Nephron progenitor cell (in vitro differentiated cells): ENCODE measurements around the gene MYORG.

Experiments used
- DNase-seq: peaks from one replicate; pipeline ENCODE4 v3.0.0; 2021
- H3K27ac Mint-ChIP-seq: 2 replicates; pipeline ENCODE4 v1.8.0; 2021; ENCODE audit warnings: mild to moderate bottlenecking, moderate library complexity, mixed read lengths
- H3K27me3 Mint-ChIP-seq: 2 replicates; pipeline ENCODE4 v1.8.0; 2021; ENCODE audit warnings: mild to moderate bottlenecking, low read depth, mixed read lengths; ENCODE audit not compliant: poor library complexity
- H3K36me3 Mint-ChIP-seq: 2 replicates; pipeline ENCODE4 v1.8.0; 2021; ENCODE audit warnings: low read depth, mixed read lengths
- H3K4me1 Mint-ChIP-seq: 2 replicates; pipeline ENCODE4 v1.8.0; 2021; ENCODE audit warnings: mixed read lengths
- H3K4me3 Mint-ChIP-seq: 2 replicates; pipeline ENCODE4 v1.8.0; 2021; ENCODE audit warnings: mild to moderate bottlenecking, moderate library complexity, mixed read lengths
- H3K9me3 Mint-ChIP-seq: 2 replicates; pipeline ENCODE4 v1.8.0; 2021; ENCODE audit warnings: mild to moderate bottlenecking, moderate library complexity, mixed read lengths
- TF ChIP-seq, protein P1 (sequence below): fragments of 200-600 bp; sonication (generic); IDR thresholded peaks from 2 replicates; pipeline ENCODE4 v1.5.0; 2021; ENCODE audit warnings: antibody characterized with exemption

MYORG gene

DNA sequence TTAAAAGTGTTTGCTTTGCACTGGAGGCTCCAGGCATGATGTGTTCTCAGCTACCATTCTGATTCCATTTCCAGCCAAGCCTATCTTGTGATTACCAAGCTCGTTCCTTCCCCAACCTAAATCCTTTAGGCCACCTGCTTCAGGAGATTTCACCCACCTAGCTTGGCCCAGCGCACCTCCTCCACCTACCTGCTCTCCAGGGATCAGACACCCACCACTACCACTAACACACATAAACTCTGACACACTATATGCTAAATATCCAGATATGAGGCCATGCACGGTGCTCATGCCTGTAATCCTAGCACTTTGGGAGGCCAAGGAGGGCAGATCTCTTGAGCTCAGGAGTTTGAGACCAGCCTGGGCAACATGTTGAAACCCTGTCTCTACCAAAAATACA is 2.4 kb downstream of the MYORG start:
- H3K36me3 Mint-ChIP-seq: peaks cover 34% of the 10 kb centered on the region
- H3K9me3 Mint-ChIP-seq: peaks cover 20% of the 10 kb centered on the region
- TF ChIP-seq, protein P1, sequence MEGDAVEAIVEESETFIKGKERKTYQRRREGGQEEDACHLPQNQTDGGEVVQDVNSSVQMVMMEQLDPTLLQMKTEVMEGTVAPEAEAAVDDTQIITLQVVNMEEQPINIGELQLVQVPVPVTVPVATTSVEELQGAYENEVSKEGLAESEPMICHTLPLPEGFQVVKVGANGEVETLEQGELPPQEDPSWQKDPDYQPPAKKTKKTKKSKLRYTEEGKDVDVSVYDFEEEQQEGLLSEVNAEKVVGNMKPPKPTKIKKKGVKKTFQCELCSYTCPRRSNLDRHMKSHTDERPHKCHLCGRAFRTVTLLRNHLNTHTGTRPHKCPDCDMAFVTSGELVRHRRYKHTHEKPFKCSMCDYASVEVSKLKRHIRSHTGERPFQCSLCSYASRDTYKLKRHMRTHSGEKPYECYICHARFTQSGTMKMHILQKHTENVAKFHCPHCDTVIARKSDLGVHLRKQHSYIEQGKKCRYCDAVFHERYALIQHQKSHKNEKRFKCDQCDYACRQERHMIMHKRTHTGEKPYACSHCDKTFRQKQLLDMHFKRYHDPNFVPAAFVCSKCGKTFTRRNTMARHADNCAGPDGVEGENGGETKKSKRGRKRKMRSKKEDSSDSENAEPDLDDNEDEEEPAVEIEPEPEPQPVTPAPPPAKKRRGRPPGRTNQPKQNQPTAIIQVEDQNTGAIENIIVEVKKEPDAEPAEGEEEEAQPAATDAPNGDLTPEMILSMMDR: no peak
- H3K27me3 Mint-ChIP-seq: peaks cover 43% of the 10 kb centered on the region
- H3K4me1 Mint-ChIP-seq: peaks cover 35% of the 10 kb centered on the region
- H3K4me3 Mint-ChIP-seq: no peak overlapping the region
- no peak overlapping the region for H3K27ac Mint-ChIP-seq
- no peak for DNase-seq

DNA sequence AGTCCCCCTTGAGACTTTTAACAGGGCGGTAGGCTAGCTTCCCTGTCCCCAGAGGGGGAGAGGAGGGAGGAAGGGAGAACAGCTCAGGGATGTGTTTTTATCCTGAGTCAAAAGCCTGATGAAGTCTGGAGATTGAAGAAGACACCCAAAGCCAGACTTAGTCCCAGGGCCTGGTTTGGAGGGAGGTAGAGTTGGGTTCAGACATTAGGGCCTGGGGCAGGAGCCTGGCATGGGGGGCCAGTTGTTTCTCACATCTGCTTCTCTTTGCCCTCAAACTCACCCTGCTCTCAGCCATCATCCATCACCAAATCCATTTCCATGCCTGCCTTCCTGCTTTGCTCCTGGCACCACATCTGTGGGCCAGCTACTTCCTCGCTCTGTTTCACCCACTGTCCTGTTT is 2.9 kb downstream of the MYORG start:
- peaks cover 37% of the 10 kb centered on the region for H3K36me3 Mint-ChIP-seq
- H3K27ac Mint-ChIP-seq: no peak overlapping the region
- TF ChIP-seq, protein P1: no peak
- H3K4me3 Mint-ChIP-seq: no peak overlapping the region
- H3K9me3 Mint-ChIP-seq: peaks cover 26% of the 10 kb centered on the region
- peaks cover 32% of the 10 kb centered on the region for H3K4me1 Mint-ChIP-seq
- DNase-seq: no peak
- peaks cover 38% of the 10 kb centered on the region for H3K27me3 Mint-ChIP-seq

DNA sequence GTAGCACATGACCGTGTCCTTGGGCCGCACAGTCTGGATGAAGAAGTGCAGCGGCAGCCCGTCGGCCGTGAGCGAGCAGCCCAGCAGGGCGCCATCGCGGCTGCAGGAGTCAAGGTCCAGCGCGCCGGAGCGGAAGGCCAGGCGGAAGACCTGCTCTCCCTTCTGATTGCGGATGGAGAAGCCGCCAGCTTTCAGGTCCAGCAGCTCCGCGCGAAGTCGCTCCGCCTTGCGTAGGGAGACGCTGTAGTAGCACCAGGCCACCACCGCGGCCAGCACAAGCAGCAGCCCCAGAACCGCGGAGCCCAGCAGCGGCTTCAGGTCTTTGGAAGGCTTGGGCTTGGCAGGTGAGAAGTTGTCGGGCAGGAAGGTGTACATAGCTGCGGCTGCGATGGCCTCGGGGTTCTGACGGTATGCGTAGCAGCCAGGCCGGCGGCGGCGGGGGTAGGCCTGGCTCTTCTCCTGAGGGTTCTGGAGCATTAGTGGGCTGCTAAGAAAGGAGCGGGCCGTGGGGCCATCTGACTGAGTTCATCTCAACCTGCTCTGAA is 4.2 kb downstream of the MYORG start:
- H3K4me3 Mint-ChIP-seq: no peak overlapping the region
- H3K36me3 Mint-ChIP-seq: peaks cover 44% of the 10 kb centered on the region
- no peak for DNase-seq
- TF ChIP-seq, protein P1: no peak
- H3K27me3 Mint-ChIP-seq: peaks cover 25% of the 10 kb centered on the region
- peaks cover 37% of the 10 kb centered on the region for H3K9me3 Mint-ChIP-seq
- H3K27ac Mint-ChIP-seq: no peak overlapping the region
- peaks cover 32% of the 10 kb centered on the region for H3K4me1 Mint-ChIP-seq

DNA sequence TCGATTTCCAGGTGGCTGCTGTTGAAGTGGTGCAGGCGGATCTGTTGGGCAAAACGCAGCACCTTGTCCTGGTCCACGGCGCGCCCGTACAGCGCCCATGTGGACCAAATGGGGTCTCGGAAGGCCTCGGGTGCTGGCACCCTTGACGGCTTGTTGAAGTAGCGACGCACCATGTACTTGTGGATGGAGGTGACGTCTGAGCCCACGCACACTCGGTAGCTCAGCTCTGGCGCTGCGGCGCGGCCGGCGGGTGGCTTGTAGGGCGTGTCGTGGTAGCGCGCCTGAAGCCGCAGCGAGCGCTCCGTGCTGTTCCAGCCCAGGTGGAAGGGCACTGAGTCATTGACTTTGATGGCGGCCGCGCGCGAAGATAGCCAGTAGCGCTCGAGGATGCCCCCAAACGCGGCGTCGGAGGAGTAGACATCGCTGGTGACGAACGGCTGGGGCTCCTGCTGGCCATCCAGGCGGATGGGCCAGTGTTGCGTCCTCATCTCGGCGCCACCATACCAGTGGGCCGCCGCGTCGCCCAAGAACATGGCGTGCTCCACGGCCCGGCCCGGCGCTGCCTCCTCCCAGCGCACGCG is 4.7 kb downstream of the MYORG start:
- Mint-ChIP-seq H3K36me3 (peaks cover 50% of the 10 kb centered on the region), H3K27me3 (peaks cover 20% of the 10 kb centered on the region), H3K4me1 (peaks cover 32% of the 10 kb centered on the region), H3K4me3 (no peak overlapping the region), H3K9me3 (peaks cover 42% of the 10 kb centered on the region), H3K27ac (no peak overlapping the region)
- no peak for DNase-seq
- TF ChIP-seq, protein P1: no peak

DNA sequence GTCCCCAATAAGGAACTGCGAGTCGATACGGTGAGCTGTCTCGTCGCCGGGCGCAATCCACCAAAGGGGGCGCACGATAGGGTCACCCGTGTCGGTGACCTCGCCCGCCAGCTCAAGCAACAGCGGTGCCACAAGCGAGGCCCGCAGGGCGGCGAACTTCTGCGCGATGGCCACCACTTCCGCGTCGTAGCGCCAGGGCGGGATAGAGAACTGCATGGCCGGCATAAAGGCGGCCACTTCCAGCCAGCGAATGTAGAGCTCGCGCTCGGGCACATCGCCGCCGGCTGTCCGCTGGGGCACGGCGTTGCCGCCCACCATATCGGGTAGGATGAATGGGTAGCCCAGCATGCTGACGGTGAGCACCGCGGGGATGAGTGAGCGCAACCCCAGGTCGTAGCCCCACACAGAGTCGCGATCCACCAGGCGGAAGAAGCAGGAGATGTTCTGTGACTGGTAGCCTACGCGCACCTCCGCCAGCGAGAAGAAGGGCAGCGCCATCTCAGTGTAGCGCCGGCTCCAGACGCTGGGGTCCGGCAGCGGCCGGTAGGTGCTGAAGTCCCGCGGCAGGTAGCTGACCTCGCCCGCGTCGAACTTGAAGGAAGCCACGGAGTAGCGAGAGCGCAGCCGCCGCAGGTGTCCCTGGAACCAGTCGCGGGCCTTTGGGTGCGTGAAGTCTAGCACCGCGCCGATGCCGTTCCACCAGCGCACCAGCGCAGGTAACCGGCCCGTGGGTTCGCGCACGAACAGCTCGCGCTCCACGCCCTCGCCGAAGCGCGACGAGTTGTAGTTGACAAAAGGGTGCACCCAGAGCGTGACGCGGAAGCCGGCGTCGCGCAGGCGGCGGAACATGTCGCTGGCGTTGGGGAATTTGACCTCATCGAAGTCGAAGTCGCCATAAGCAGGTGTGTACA is 5.5 kb downstream of the MYORG start:
- H3K9me3 Mint-ChIP-seq: peaks cover 47% of the 10 kb centered on the region
- TF ChIP-seq, protein P1: no peak
- H3K27ac Mint-ChIP-seq: no peak overlapping the region
- H3K4me3 Mint-ChIP-seq: no peak overlapping the region
- H3K36me3 Mint-ChIP-seq: peaks cover 55% of the 10 kb centered on the region
- peaks cover 17% of the 10 kb centered on the region for H3K27me3 Mint-ChIP-seq
- H3K4me1 Mint-ChIP-seq: peaks cover 30% of the 10 kb centered on the region
- no peak for DNase-seq
